Osteocyte (in vitro differentiated cells): ENCODE data around the gene NRGN. TPM values are rescaled to one million over a fixed set of nuclear protein-coding genes. Genes with fewer than 3 reads are reported as not detected.

ENCODE experiments used
- DNase-seq: peaks from one replicate; pipeline ENCODE4 v3.0.0; 2021; ENCODE audit warnings: mixed read lengths; ENCODE audit not compliant: unreplicated experiment; ENCODE audit errors: extremely low spot score
- H3K27ac Mint-ChIP-seq: one replicate; pipeline ENCODE4 v1.8.0; 2021; ENCODE audit warnings: mild to moderate bottlenecking, mixed read lengths; ENCODE audit not compliant: unreplicated experiment
- H3K27me3 Mint-ChIP-seq: one replicate; pipeline ENCODE4 v1.8.0; 2021; ENCODE audit warnings: mixed read lengths; ENCODE audit not compliant: unreplicated experiment
- H3K36me3 Mint-ChIP-seq: one replicate; pipeline ENCODE4 v1.8.0; 2021; ENCODE audit warnings: mixed read lengths; ENCODE audit not compliant: unreplicated experiment
- H3K4me1 Mint-ChIP-seq: one replicate; pipeline ENCODE4 v1.8.0; 2021; ENCODE audit warnings: mixed read lengths; ENCODE audit not compliant: unreplicated experiment
- H3K4me3 Mint-ChIP-seq: one replicate; pipeline ENCODE4 v1.8.0; 2021; ENCODE audit warnings: mild to moderate bottlenecking, moderate library complexity, mixed read lengths; ENCODE audit not compliant: unreplicated experiment
- H3K9me3 Mint-ChIP-seq: one replicate; pipeline ENCODE4 v1.8.0; 2021; ENCODE audit warnings: mixed read lengths; ENCODE audit not compliant: unreplicated experiment
- total RNA-seq: library from RNA; stranded (reverse); gene quantifications from 2 replicates; pipeline ENCODE4 v1.2.1, GENCODE V29; 2021
- TF ChIP-seq, protein P1 (sequence below): fragments of 200-600 bp; sonication (generic); IDR thresholded peaks from 2 replicates; pipeline ENCODE4 v1.5.0; 2021; ENCODE audit warnings: antibody characterized with exemption, mild to moderate bottlenecking, moderate library complexity

NRGN gene
- total RNA-seq, 1 donor from 2014 or later = 0.97 TPM

DNA sequence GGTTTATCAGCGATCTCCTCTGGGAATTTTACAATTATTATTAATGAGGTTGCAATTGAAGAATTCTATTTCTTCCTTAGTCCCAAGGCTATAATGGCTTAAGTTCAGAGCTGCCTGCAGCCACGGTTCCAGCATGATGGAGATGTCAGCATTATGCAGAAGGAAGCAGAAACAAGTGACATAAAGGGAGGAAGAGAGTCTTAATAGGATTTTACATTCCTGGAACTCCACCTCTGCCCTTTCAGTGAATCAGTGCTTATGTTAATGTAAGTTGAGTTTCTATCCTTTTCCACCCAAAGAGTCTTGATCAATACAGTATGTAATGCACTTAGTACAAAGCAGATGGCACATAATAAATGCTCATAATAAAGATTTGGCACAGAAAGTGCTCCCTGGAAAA lies 11.6 kb upstream of the NRGN start:
- no peak overlapping the region for H3K27ac Mint-ChIP-seq
- no peaks in the 10 kb centered on the region for H3K9me3 Mint-ChIP-seq
- peaks cover 18% of the 10 kb centered on the region for H3K4me1 Mint-ChIP-seq
- no peaks in the 10 kb centered on the region for H3K36me3 Mint-ChIP-seq
- DNase-seq = no peak
- no peak overlapping the region for H3K4me3 Mint-ChIP-seq
- peaks cover 18% of the 10 kb centered on the region for H3K27me3 Mint-ChIP-seq
- TF ChIP-seq, protein P1, sequence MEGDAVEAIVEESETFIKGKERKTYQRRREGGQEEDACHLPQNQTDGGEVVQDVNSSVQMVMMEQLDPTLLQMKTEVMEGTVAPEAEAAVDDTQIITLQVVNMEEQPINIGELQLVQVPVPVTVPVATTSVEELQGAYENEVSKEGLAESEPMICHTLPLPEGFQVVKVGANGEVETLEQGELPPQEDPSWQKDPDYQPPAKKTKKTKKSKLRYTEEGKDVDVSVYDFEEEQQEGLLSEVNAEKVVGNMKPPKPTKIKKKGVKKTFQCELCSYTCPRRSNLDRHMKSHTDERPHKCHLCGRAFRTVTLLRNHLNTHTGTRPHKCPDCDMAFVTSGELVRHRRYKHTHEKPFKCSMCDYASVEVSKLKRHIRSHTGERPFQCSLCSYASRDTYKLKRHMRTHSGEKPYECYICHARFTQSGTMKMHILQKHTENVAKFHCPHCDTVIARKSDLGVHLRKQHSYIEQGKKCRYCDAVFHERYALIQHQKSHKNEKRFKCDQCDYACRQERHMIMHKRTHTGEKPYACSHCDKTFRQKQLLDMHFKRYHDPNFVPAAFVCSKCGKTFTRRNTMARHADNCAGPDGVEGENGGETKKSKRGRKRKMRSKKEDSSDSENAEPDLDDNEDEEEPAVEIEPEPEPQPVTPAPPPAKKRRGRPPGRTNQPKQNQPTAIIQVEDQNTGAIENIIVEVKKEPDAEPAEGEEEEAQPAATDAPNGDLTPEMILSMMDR = no peak

DNA sequence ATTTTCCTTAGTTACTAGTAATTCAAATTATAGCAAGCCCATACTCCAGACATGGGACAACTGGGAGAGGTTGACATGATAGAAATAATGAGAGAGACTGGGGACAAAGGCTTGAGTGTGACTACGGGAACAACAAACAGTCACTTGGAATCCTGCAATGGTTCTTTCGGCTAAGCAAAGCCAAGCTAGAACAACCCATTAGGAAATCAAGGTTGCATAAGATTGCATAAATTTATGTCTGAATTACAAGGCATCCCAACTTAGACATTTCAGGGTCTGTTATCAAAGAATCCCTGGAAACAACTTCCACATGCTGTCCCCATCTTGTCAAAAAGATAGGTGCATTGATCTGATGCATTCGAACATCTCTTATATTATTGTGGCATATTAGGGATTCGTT lies 10.2 kb upstream of the NRGN start:
- Mint-ChIP-seq H3K9me3 (no peaks in the 10 kb centered on the region), H3K27me3 (peaks cover 9% of the 10 kb centered on the region), H3K36me3 (no peaks in the 10 kb centered on the region), H3K4me3 (no peak overlapping the region), H3K4me1 (peaks cover 16% of the 10 kb centered on the region), H3K27ac (no peak overlapping the region)
- TF ChIP-seq, protein P1 = no peak
- DNase-seq = no peak

DNA sequence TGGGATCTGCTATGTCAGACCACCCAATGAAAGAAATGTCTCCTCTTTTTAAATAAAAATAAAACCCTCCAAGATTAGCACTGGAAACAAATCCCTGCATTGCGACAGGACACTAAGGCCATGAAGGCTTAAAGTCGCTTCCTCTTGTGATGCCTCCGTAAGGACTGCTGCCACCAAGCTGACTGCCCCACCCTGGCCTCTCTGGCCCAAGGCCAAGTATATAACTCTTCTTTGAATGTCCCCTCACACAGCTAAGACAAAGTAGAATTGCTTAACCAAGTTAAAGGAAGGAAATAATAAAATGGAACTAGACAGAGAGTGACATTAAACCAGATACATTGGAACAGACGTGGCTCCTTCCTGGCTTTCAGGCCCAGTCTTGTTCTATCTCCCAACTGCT lies 7.5 kb upstream of the NRGN start:
- no peak for DNase-seq
- no peak overlapping the region for H3K4me3 Mint-ChIP-seq
- no peaks in the 10 kb centered on the region for H3K4me1 Mint-ChIP-seq
- H3K27me3 Mint-ChIP-seq = peaks cover 31% of the 10 kb centered on the region
- no peaks in the 10 kb centered on the region for H3K36me3 Mint-ChIP-seq
- no peak overlapping the region for H3K27ac Mint-ChIP-seq
- no peaks in the 10 kb centered on the region for H3K9me3 Mint-ChIP-seq
- TF ChIP-seq, protein P1 = no peak

DNA sequence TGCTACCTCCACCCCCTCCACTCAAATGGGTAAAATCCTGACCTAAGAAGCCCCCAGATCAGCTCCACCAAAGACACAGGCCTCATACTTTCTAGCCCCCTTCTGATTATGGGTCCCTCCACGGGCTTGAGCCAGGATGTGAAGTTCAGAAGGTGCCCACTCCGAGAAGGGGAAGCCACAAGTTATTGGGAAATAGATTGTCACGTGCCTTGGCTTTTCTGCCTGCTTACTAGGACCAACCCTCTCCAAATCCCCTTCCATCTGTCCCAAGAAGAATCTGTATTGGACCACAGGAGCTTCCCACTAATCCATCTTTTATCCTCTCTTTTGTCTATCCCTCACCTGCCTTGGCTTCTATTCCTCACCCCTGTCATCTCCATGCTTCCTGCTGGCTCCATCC lies 3.0 kb upstream of the NRGN start:
- TF ChIP-seq, protein P1 = no peak
- peaks cover 8% of the 10 kb centered on the region for H3K4me1 Mint-ChIP-seq
- no peak for DNase-seq
- no peak overlapping the region for H3K27ac Mint-ChIP-seq
- peaks cover 41% of the 10 kb centered on the region for H3K27me3 Mint-ChIP-seq
- no peaks in the 10 kb centered on the region for H3K36me3 Mint-ChIP-seq
- no peaks in the 10 kb centered on the region for H3K9me3 Mint-ChIP-seq
- no peak overlapping the region for H3K4me3 Mint-ChIP-seq

DNA sequence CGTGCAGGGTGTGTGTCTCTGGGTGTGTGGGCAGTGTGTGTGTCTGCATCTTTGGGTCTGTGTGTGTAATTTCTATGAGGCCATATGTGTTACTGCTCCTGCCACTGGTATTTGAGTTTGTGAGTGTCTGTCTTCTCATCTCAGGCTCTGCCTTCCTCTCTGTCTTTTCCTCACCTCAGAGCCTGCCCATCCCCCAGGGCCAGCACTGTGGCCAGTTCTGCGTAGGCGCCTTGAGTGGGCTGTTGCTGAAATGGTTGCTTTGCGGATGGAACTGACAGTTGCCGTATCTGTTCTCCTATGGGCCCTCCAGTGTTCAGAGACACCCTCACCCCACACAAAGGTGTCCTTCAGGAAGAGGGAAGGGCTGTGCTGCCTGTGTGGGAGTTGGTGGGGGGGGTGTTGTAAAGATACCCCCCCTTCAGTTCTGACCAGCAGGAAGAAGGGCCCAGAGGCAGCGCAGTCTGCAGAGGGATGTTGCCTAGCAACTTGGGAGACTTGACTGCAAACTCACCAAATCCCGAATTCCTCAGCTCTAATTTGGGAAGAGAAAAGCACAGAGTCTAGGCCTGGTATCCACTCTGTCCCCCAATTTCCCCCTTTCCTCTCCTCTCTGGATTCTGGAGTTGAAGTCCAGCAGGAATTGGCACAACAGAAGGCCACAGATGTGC lies 2.0 kb upstream of the NRGN start:
- Mint-ChIP-seq H3K36me3 (no peaks in the 10 kb centered on the region), H3K9me3 (no peaks in the 10 kb centered on the region), H3K4me1 (peaks cover 8% of the 10 kb centered on the region), H3K4me3 (no peak overlapping the region), H3K27ac (no peak overlapping the region), H3K27me3 (peaks cover 42% of the 10 kb centered on the region)
- DNase-seq = no peak
- TF ChIP-seq, protein P1 = no peak
